DOHH2 (cell line): ENCODE measurements around the gene MPHOSPH10.

Experiments
- H3F3A ChIP-seq: fragments of 200-600 bp; sonication (generic), shearing (Covaris generic); 2 replicates; pipeline ENCODE4 v1.6.0; 2016; ENCODE audit warnings: antibody characterized with exemption, mild to moderate bottlenecking; ENCODE audit not compliant: control insufficient read depth, insufficient read depth
- H3K27ac ChIP-seq: fragments of 200-600 bp; sonication (generic); 2 replicates; pipeline ENCODE4 v1.5.1; 2014; ENCODE audit warnings: low read depth, mild to moderate bottlenecking, low read length, moderate library complexity
- H3K27me3 ChIP-seq: fragments of 200-600 bp; sonication (generic); 2 replicates; pipeline ENCODE4 v1.6.1; 2014; ENCODE audit warnings: mild to moderate bottlenecking, low read length, mixed read lengths; ENCODE audit not compliant: control insufficient read depth
- H3K36me3 ChIP-seq: fragments of 200-600 bp; sonication (generic); 2 replicates; pipeline ENCODE4 v1.6.1; 2014; ENCODE audit warnings: mild to moderate bottlenecking, low read length, moderate library complexity, mixed read lengths; ENCODE audit not compliant: control insufficient read depth
- H3K4me1 ChIP-seq: fragments of 200-600 bp; sonication (generic); 2 replicates; pipeline ENCODE4 v1.6.1; 2014; ENCODE audit warnings: mild to moderate bottlenecking, low read length, mixed read lengths; ENCODE audit not compliant: control insufficient read depth
- H3K4me2 ChIP-seq: fragments of 200-600 bp; sonication (generic); 2 replicates; pipeline ENCODE4 v1.6.0; 2014; ENCODE audit warnings: mild to moderate bottlenecking, low read length, moderate library complexity
- H3K4me3 ChIP-seq: fragments of 200-600 bp; sonication (generic); 2 replicates; pipeline ENCODE4 v1.5.1; 2014; ENCODE audit warnings: mild to moderate bottlenecking, low read length, mixed read lengths
- H3K79me2 ChIP-seq: fragments of 200-600 bp; sonication (generic); 2 replicates; pipeline ENCODE4 v1.6.1; 2014; ENCODE audit warnings: mild to moderate bottlenecking, low read length, mixed read lengths; ENCODE audit not compliant: control insufficient read depth
- H3K9me2 ChIP-seq: fragments of 200-600 bp; sonication (generic); replicated peaks from 2 replicates; pipeline ENCODE4 v1.6.1; 2014; ENCODE audit warnings: mild to moderate bottlenecking, low read length, mixed read lengths; ENCODE audit not compliant: control insufficient read depth
- H3K9me3 ChIP-seq: fragments of 200-600 bp; sonication (generic); 2 replicates; pipeline ENCODE4 v1.6.1; 2014; ENCODE audit warnings: antibody characterized with exemption, low read length, mixed read lengths; ENCODE audit not compliant: control insufficient read depth, insufficient read depth
- H4K20me1 ChIP-seq: fragments of 200-600 bp; sonication (generic); 2 replicates; pipeline ENCODE4 v1.6.0; 2014; ENCODE audit warnings: low read depth, mild to moderate bottlenecking, antibody characterized with exemption, low read length, moderate library complexity; ENCODE audit not compliant: control insufficient read depth, insufficient read depth
- EZH2phosphoT487 ChIP-seq: fragments of 200-600 bp; sonication (generic); IDR thresholded peaks from 2 replicates; pipeline ENCODE4 v1.6.1; 2017; ENCODE audit warnings: borderline replicate concordance, mild to moderate bottlenecking, antibody characterized with exemption, low read length, moderate library complexity, mixed read lengths
- TF ChIP-seq, protein P1 (sequence below): fragments of 200-600 bp; sonication (generic); IDR thresholded peaks from one replicate; pipeline ENCODE4 v1.5.1; 2014; ENCODE audit warnings: antibody characterized with exemption, mild to moderate bottlenecking, low read depth, low read length; ENCODE audit not compliant: poor library complexity, severe bottlenecking

Gene MPHOSPH10

GRCh38 chr2:71190656-71191569 is 60.5 kb downstream of the MPHOSPH10 start:
- Histone ChIP-seq H3K79me2 (no peaks in the 10 kb centered on the region), H3F3A (no peaks in the 10 kb centered on the region), H3K36me3 (no peaks in the 10 kb centered on the region), H3K9me3 (no peaks in the 10 kb centered on the region), H3K4me3 (no peak overlapping the region), H3K9me2 (no peaks in the 10 kb centered on the region), H4K20me1 (no peaks in the 10 kb centered on the region), H3K27me3 (no peaks in the 10 kb centered on the region), H3K4me2 (no peak overlapping the region), H3K27ac (no peak overlapping the region), H3K4me1 (no peaks in the 10 kb centered on the region)
- TF ChIP-seq, protein P1, sequence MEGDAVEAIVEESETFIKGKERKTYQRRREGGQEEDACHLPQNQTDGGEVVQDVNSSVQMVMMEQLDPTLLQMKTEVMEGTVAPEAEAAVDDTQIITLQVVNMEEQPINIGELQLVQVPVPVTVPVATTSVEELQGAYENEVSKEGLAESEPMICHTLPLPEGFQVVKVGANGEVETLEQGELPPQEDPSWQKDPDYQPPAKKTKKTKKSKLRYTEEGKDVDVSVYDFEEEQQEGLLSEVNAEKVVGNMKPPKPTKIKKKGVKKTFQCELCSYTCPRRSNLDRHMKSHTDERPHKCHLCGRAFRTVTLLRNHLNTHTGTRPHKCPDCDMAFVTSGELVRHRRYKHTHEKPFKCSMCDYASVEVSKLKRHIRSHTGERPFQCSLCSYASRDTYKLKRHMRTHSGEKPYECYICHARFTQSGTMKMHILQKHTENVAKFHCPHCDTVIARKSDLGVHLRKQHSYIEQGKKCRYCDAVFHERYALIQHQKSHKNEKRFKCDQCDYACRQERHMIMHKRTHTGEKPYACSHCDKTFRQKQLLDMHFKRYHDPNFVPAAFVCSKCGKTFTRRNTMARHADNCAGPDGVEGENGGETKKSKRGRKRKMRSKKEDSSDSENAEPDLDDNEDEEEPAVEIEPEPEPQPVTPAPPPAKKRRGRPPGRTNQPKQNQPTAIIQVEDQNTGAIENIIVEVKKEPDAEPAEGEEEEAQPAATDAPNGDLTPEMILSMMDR, result peak; percentile 30
- no peak for TF ChIP-seq EZH2phosphoT487

DNA sequence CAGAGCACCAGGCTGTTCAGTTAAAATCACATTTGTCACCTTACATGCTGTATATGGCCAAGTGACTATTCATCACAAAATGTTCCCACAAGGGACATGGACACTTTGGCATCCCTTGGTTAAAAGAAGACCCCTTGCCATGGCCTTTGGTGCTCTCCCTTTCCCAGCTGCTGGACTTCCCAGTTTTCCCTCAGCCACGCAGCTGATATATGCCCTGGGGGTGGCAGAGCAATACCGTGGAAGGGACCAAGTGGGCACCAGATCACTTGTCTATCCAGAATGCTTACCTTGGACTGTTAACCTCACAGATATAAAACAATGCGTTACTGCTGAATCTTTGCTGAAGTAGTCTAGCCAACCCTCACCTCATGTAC is 61.1 kb downstream of the MPHOSPH10 start:
- H3K4me2 ChIP-seq, result no peak overlapping the region
- no peaks in the 10 kb centered on the region for H3K79me2 ChIP-seq
- no peak overlapping the region for H3K4me3 ChIP-seq
- TF ChIP-seq, protein P1, result no peak
- TF ChIP-seq EZH2phosphoT487, result no peak
- H3F3A ChIP-seq, result no peaks in the 10 kb centered on the region
- no peaks in the 10 kb centered on the region for H3K9me2 ChIP-seq
- H3K36me3 ChIP-seq, result no peaks in the 10 kb centered on the region
- no peaks in the 10 kb centered on the region for H3K4me1 ChIP-seq
- no peaks in the 10 kb centered on the region for H3K9me3 ChIP-seq
- no peak overlapping the region for H3K27ac ChIP-seq
- H4K20me1 ChIP-seq, result no peaks in the 10 kb centered on the region
- no peaks in the 10 kb centered on the region for H3K27me3 ChIP-seq
